22Rv1 (cell line): ENCODE measurements around the gene SERPINB13.

Experiments
- CTCF ChIP-seq: fragments of 450-650 bp; IDR thresholded peaks from 2 replicates; pipeline ENCODE4 v1.5.1; 2017; ENCODE audit warnings: mild to moderate bottlenecking
- ZFX ChIP-seq: fragments of 450-650 bp; IDR thresholded peaks from 2 replicates; pipeline ENCODE4 v1.6.1; 2017; ENCODE audit warnings: antibody characterized with exemption, borderline replicate concordance

GRCh38 chr18:63564021-63564420 lies 23.1 kb upstream of the SERPINB13 start:
- no peak for TF ChIP-seq CTCF
- no peak for TF ChIP-seq ZFX
